IMR-90 (cell line): ENCODE measurements around the gene PSMD11. TPM values are rescaled to one million over a fixed set of nuclear protein-coding genes. Genes with fewer than 3 reads are reported as not detected.
A peak's percentile ranks its signal among the peaks of the same experiment; 100 is the strongest.

ENCODE experiments used
- ATAC-seq: fragments of 200-7000 bp; cut with Tn5 transposase; 2 replicates; pipeline ENCODE4 v1.9.1; 2020; ENCODE audit warnings: low read depth, mild to moderate bottlenecking, moderate library complexity
- BruUV-seq: library from RNA; stranded (reverse); fragments of 400-500 nt; replicated peaks from 2 replicates; lab custom pipeline; 2021; lab: Mats Ljungman, UMichigan
- CTCF ChIA-PET: fragments of 300-600 bp; formaldehyde crosslinking; extraction: SDS; loops from one replicate; lab custom pipeline; 2021; ENCODE audit warnings: antibody characterized with exemption; lab: Yijun Ruan, JAX
- POLR2A ChIA-PET: fragments of 300-600 bp; sonication (Branson Sonifier 250); formaldehyde crosslinking; loops from one replicate; lab custom pipeline; 2022; ENCODE audit warnings: antibody characterized with exemption; ENCODE audit not compliant: unreplicated experiment; lab: Charles Lee
- DNase-seq: peaks from one replicate; pipeline ENCODE4 v3.0.0; 2013
- H2AFZ ChIP-seq: replicated peaks from 2 replicates; pipeline ENCODE3; 2013; ENCODE audit warnings: low read length, mild to moderate bottlenecking; ENCODE audit not compliant: poor library complexity
- H2AK5ac ChIP-seq: 2 replicates; pipeline ENCODE4 v1.6.1; 2013; ENCODE audit warnings: low read depth, low read length, inconsistent platforms
- H2AK9ac ChIP-seq: replicated peaks from 2 replicates; pipeline ENCODE3; 2013; ENCODE audit warnings: mild to moderate bottlenecking, low read depth, low read length, moderate library complexity; ENCODE audit not compliant: poor library complexity
- H2BK120ac ChIP-seq: 2 replicates; pipeline ENCODE4 v1.6.1; 2013; ENCODE audit warnings: low read depth, low read length, inconsistent platforms
- H2BK15ac ChIP-seq: 3 replicates; pipeline ENCODE4 v1.6.1; 2013; ENCODE audit warnings: low read depth, low read length, inconsistent platforms
- H2BK20ac ChIP-seq: 2 replicates; pipeline ENCODE4 v1.6.1; 2013; ENCODE audit warnings: low read depth, mild to moderate bottlenecking, inconsistent platforms, low read length, moderate library complexity
- H2BK5ac ChIP-seq: 2 replicates; pipeline ENCODE4 v1.6.1; 2013; ENCODE audit warnings: mild to moderate bottlenecking, low read depth, low read length, inconsistent platforms; ENCODE audit not compliant: poor library complexity, severe bottlenecking
- H3K14ac ChIP-seq: replicated peaks from 2 replicates; pipeline ENCODE4 v1.6.1; 2013; ENCODE audit warnings: low read depth, low read length, inconsistent platforms
- H3K18ac ChIP-seq: 2 replicates; pipeline ENCODE4 v1.6.1; 2013; ENCODE audit warnings: low read depth, low read length, control low read depth
- H3K23ac ChIP-seq: 2 replicates; pipeline ENCODE4 v1.6.1; 2013; ENCODE audit warnings: low read depth, low read length, inconsistent platforms
- H3K27ac ChIP-seq: 2 replicates; pipeline ENCODE4 v1.5.1; 2013; ENCODE audit warnings: mild to moderate bottlenecking, control low read depth, low read length; ENCODE audit not compliant: insufficient read depth
- H3K27me3 ChIP-seq: 2 replicates; pipeline ENCODE4 v1.6.1; 2013; ENCODE audit warnings: low read length; ENCODE audit not compliant: control insufficient read depth, insufficient read depth
- H3K36me3 ChIP-seq: 2 replicates; pipeline ENCODE4 v1.6.1; 2013; ENCODE audit warnings: low read length, mixed read lengths; ENCODE audit not compliant: control insufficient read depth, insufficient read depth
- H3K4ac ChIP-seq: 2 replicates; pipeline ENCODE4 v1.6.1; 2013; ENCODE audit warnings: low read depth, low read length, inconsistent platforms
- H3K4me1 ChIP-seq: 2 replicates; pipeline ENCODE4 v1.6.1; 2013; ENCODE audit warnings: low read length, mixed read lengths; ENCODE audit not compliant: control insufficient read depth, insufficient read depth
- H3K4me2 ChIP-seq: 2 replicates; pipeline ENCODE4 v1.6.1; 2013; ENCODE audit warnings: low read depth, mild to moderate bottlenecking, control low read depth, low read length, moderate library complexity
- H3K4me3 ChIP-seq: 2 replicates; pipeline ENCODE4 v1.5.1; 2013; ENCODE audit warnings: low read depth, mild to moderate bottlenecking, control low read depth, low read length, moderate library complexity; ENCODE audit not compliant: insufficient read depth
- H3K56ac ChIP-seq: 2 replicates; pipeline ENCODE4 v1.6.1; 2013; ENCODE audit warnings: low read length, inconsistent platforms; ENCODE audit not compliant: insufficient read depth; ENCODE audit errors: extremely low read depth
- H3K79me1 ChIP-seq, 2 experiments: 2 replicates each; pipeline ENCODE4 v1.6.1; 2013; ENCODE audit warnings: low read length in 2 of 2, inconsistent platforms in 1 of 2, low read depth in 1 of 2
- H3K9ac ChIP-seq: 2 replicates; pipeline ENCODE4 v1.6.1; 2013; ENCODE audit warnings: low read depth, low read length, control low read depth
- H3K9me1 ChIP-seq: 2 replicates; pipeline ENCODE4 v1.6.1; 2013; ENCODE audit warnings: low read length, inconsistent platforms; ENCODE audit not compliant: insufficient read depth
- H3K9me3 ChIP-seq: 2 replicates; pipeline ENCODE4 v1.6.1; 2013; ENCODE audit warnings: low read length; ENCODE audit not compliant: control insufficient read depth, insufficient read depth
- H4K20me1 ChIP-seq: 2 replicates; pipeline ENCODE4 v1.6.1; 2013; ENCODE audit warnings: low read length, inconsistent platforms; ENCODE audit not compliant: insufficient read depth
- H4K5ac ChIP-seq: 2 replicates; pipeline ENCODE4 v1.6.1; 2013; ENCODE audit warnings: mild to moderate bottlenecking, low read depth, low read length, control low read depth
- H4K8ac ChIP-seq, 2 experiments: 2 replicates each; pipeline ENCODE4 v1.6.1; 2013; ENCODE audit warnings: low read depth in 2 of 2, low read length in 2 of 2, control low read depth in 1 of 2, inconsistent platforms in 1 of 2
- H4K91ac ChIP-seq: 2 replicates; pipeline ENCODE4 v1.6.1; 2013; ENCODE audit warnings: low read depth, low read length, inconsistent platforms; ENCODE audit not compliant: insufficient read depth
- FOS ChIP-seq: fragments of 150-350 bp; IDR thresholded peaks from 2 replicates; pipeline ENCODE4 v1.6.1; 2016; ENCODE audit warnings: low read depth, low read length
- NFE2L2 ChIP-seq: fragments of 150-350 bp; IDR thresholded peaks from 2 replicates; pipeline ENCODE4 v1.6.1; 2016; ENCODE audit warnings: low read depth, mild to moderate bottlenecking, low read length
- POLR2A ChIP-seq: IDR thresholded peaks from 2 replicates; pipeline ENCODE4 v1.6.1; 2012; ENCODE audit warnings: mild to moderate bottlenecking, low read depth, low read length
- WGBS, 2 experiments: methylation state at CpG; one replicate each; pipeline versions ENCODE4 v1.1.5 to v1.1.7; 2013; ENCODE audit warnings: missing lambda C conversion rate in 2 of 2; ENCODE audit not compliant: insufficient read length in 1 of 2; ENCODE audit errors: extremely low coverage in 2 of 2; 5-methylcytosine and 5-hydroxymethylcytosine counted together
- dilution Hi-C: fragments of 300-500 bp; cut with HindIII; formaldehyde crosslinking; loops from one replicate; pipeline ENCODE4 v1.14.3; 2018; ENCODE audit warnings: low sequenced_read_pairs; ENCODE audit not compliant: unreplicated experiment
- in situ Hi-C: fragments of 300-500 bp; cut with MboI; formaldehyde crosslinking; loops from 3 replicates; pipeline ENCODE4 v1.14.3; 2019; ENCODE audit warnings: low sequenced_read_pairs, inconsistent platforms, mixed read lengths
- intact Hi-C: fragments of 100-400 bp; cut with micrococcal nuclease; formaldehyde crosslinking; loops from 2 replicates; pipeline ENCODE4 v1.10.0; 2022
- polyA plus RNA-seq, 3 experiments: library from polyadenylated mRNA; depleted of rRNA; stranded (reverse); fragments of >200 nt; gene quantifications; 2 replicates each; pipeline ENCODE4 v1.2.3, GENCODE V29; 2012; ENCODE audit warnings: low replicate concordance in 1 of 3
- total RNA-seq: library from RNA; depleted of rRNA; stranded (reverse); fragments of >200 nt; gene quantifications from 2 replicates; pipeline ENCODE4 v1.2.3, GENCODE V29; 2012

The PSMD11 gene
- total and polyA plus RNA-seq, 2 of the 4 experiments (the other 2 are of a cell fraction) = 64.7 to 85.9 TPM

DNA sequence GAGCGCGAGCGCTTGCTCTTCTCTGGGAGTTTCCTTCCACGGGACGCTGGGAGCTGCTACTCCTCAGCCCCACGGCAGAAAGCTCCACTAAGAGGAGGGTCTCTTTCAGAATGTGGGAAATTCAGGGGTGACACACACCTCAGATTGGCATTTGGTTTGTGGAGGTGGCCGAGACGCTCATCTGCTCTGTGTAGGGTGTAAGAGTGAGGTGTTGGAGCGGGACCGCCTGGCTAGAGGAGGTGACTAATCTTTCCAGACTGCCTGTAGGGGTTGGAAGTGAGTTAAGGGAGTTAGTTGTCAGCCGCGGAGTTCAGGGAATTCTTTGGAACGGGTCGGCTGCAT is 735 bp downstream of the PSMD11 start:
- ATAC-seq (peak; percentile 57), DNase-seq (peak; percentile 71)
- peak overlapping the region; percentile 99 for H3K4me3 ChIP-seq
- H3K56ac ChIP-seq = peak overlapping the region; percentile 23; the same call in 1 of the 2 replicates
- H3K9me3 ChIP-seq = no peaks in the 10 kb centered on the region
- H2AK9ac ChIP-seq = peak overlapping the region; percentile 91
- H4K91ac ChIP-seq = peak overlapping the region; percentile 4; the same call in 1 of the 2 replicates
- no CpG with 5 or more reads among the region's 14 CpGs for WGBS, 2 experiments
- H2BK120ac ChIP-seq = no peak overlapping the region
- in situ Hi-C loops (no loop called here), intact Hi-C loops (loop anchor here (10.0 kb wide), 1 partner anchor 190 kb away; no protein-coding TSS in a partner anchor), dilution Hi-C loops (no loop called here)
- H3K27me3 ChIP-seq = peaks cover 6% of the 10 kb centered on the region; the same call in 1 of the 2 replicates
- H2AFZ ChIP-seq = peak overlapping the region; percentile 92
- H4K20me1 ChIP-seq = peaks cover 22% of the 10 kb centered on the region; the same call in 1 of the 2 replicates
- H3K4me1 ChIP-seq = peaks cover 6% of the 10 kb centered on the region
- peak overlapping the region; percentile 89 for H3K27ac ChIP-seq
- peaks cover 16 to 22% of the 10 kb centered on the region in 2 experiments; a peak in 3 of 4 replicates for H3K79me1 ChIP-seq
- no peak overlapping the region for H2BK20ac ChIP-seq
- H4K8ac ChIP-seq = peak overlapping the region in 1 of 2 experiments; percentile 91; a peak in 1 of 4 replicates
- H3K9ac ChIP-seq = peak overlapping the region; percentile 80
- H3K4ac ChIP-seq = peak overlapping the region; percentile 65
- 0 out of 2 replicates have a peak overlapping the region, but pooled peaks have one; percentile 31 for H2AK5ac ChIP-seq
- H3K18ac ChIP-seq = no peak overlapping the region
- ChIA-PET POLR2A (no interaction called here), CTCF (interaction anchor here (1.1 to 1.4 kb wide), 3 partner anchors 9 to 17 kb away, joined by 3 to 7 read pairs (median 5); no protein-coding TSS in a partner anchor)
- BruUV-seq = no TSS peak
- H3K9me1 ChIP-seq = 0 out of 2 replicates have a peak, but pooled peaks cover 3% of the 10 kb centered on the region
- peak overlapping the region; percentile 88 for H2BK5ac ChIP-seq
- peak overlapping the region; percentile 45; the same call in 1 of the 2 replicates for H3K14ac ChIP-seq
- peak overlapping the region; percentile 98 for H3K4me2 ChIP-seq
- H3K36me3 ChIP-seq = peaks cover 9% of the 10 kb centered on the region; the same call in 1 of the 2 replicates
- no peak for TF ChIP-seq NFE2L2
- peak; percentile 66; the same call in 1 of the 2 replicates for TF ChIP-seq POLR2A
- 0 out of 2 replicates have a peak, but pooled peaks have one; percentile 23 for TF ChIP-seq FOS
- H4K5ac ChIP-seq = no peak overlapping the region
- no peak overlapping the region for H2BK15ac ChIP-seq
- H3K23ac ChIP-seq = peak overlapping the region; percentile 90
